GM21367 (cell line): Measurements from ENCODE around the gene CCDC175.

Experiments
- ATAC-seq: cut with Tn5 transposase; IDR thresholded peaks from one replicate; pipeline ENCODE4 v1.9.1; 2021; ENCODE audit not compliant: unreplicated experiment

CCDC175 gene

DNA sequence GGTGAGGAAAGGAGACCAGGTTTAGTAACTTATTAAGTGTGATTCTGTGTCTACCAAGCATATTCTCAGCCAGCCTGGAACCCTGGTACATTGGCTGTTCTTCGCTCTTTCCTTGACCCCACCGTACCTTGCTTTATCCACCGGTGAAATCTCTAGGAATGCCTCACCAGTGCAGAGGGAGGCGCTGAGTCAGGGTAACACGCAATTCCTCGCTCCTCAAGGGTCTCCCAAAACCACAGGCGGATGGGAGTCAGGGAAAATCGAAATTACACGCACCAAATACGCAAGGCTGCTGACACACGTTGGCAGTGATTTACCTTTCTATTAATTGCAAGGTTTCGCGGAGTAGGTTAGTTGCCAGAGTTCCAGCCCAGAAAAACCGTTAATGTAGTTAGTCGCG, 93.2 kb downstream of the CCDC175 start:
- no peak for ATAC-seq

DNA sequence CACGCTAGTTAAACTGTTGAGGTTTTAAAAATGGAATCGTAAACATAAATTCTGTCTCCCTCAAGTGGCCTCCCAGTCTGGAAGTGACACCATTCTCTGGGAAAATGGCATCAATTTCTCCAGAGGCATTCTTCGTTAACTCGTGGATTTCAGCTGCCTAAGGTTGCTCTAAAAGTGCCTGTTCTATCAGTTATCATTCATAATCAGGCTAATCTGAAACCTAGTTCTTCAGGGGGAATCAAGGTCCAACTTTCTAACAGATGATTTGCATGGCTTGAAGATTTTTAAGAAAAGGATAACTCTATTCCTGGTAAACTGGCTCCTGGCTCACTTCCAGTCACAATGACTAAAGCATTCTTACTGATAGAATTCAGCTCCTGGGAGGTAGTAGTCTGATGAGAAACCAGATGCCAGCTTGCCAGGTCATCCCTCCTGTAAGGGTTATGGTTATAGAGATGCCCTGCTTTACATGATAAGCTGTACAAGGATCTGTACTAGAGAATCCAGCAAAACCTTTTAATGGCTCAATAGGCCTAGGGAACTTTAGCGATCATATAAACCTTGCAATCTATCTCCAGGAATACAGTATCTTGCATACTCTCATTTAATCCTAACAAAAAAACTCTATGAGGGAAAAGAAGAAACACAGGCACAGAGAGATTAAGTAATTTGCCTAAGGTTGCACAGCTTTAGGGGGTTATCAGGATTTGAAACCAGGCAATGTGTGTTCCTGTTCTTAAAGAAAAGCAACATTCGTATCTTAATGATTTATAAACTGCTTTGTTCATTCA, 93.9 kb downstream of the CCDC175 start:
- no peak for ATAC-seq

DNA sequence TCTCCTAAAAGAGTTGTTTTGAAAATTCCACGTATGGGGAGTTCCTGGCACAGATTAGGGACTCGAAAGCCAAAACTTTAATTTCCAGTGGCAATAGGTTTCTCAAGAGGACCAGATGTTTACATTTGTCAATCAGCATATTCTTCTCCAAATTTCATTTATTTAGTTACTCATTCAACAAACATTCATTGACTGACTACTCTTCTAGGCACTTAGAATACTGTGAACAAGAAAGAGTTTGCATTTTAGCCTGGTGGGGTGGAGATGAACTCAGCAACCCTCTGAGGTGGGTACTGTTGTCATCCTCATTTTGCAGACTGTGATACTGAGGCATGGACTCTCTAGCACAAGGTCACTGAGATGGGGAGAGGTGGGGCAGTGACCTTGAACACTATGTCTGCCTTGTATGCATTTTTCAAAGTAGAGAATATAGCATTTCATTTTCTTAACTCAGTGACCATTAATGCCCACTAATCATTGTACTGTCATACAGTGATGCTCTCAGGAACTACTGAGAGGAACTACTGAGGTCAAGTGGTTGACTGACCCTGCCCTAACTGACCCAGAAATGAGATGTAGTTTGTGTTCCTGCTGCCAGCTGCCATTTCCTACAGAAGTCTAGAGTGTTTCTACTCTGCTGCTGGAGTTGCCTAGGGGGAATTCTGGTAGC, 94.6 kb downstream of the CCDC175 start:
- no peak for ATAC-seq

DNA sequence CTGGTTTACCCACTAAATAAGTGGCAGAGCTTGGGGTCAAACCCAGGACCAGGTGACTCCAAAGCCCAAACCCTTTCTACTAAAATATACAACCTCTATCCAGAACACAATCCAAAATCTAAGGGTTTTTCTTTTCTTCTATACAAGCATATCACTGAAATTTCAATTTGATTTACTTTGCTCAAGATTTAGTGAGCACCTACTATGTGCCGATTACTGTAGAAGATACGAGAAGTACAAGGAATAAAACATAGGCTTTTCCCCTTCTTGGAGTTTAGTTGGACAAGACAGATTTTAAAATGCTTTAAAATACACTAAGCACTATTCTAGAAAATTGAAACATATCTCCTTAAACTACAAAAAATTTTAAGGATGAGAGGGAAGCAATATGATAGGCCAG, 95.2 kb downstream of the CCDC175 start:
- ATAC-seq: no peak

DNA sequence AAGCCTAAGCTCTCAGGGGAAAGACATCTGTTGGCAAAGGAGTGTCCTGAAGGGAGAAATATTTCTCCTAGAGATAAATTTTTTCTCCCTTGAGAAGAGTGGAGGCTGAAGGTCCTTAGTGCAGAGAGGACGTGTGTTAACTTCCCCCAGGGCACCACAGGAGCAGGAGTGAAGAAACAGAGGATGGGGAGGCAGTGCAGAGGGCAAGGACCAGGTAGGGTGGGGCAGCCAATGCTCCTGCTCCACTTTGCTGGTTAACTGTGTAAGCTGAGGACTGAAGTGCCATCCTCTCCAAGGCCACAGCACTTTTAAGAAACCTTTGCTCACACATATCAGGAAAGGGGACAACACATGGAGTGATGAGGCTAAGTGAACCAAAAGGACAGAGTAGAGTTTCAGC, 96.4 kb downstream of the CCDC175 start:
- no peak for ATAC-seq

DNA sequence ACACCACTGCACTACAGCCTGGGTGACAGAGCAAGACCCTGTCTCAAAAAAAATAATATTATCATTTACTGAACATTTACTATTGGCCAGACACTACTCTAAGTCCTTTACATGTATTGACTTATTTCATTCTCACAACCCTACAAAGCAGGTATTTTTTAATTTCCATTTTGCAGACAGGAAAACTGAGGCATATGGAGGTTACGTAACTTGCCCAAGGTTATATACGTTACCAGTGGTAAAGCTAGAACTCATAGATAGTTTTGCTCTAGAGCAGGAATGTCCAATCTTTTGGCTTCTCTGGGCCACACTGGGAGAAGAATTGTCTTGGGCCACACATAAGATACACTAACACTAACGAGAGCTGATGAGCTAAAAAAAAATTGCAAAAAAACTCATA, 98.1 kb downstream of the CCDC175 start:
- no peak for ATAC-seq

DNA sequence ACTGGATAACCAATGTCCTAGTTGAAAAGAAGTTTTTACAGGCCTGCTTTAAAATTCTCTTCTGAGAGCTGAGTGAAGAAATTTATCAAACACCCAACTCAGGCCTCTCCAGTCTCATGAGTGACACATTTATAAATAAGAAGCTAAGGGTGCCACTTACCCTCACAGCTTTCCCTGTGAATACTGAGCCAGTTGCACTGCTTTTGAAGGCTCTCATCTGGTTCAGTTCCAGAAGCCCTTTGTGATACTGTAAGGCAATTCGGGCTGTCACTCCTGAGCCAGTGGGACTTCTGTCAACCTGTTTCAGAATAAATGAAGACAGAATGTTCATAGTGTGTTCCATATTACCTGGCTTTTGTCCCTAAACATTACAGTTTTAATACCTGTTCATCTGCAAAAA, 100.9 kb downstream of the CCDC175 start:
- ATAC-seq: no peak

DNA sequence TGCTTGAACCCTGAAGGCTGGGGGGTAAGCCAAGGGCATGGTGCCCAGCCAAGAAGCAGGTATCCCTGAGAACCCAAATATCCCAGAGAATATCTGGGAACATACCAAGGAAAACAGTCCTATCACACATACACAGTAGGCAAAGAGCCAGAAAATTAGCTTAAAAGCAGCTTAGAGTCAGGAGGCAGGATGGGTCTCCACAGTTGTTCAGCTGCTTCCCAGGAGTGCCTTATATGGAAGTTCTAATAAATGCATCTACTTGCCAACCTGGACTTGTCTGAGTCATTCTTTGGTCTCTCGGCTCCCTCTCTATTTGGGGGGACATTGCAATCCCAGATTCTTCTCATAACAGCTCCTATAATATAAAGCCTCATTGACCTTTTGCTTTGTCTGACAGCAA, 102.4 kb downstream of the CCDC175 start:
- ATAC-seq: no peak

DNA sequence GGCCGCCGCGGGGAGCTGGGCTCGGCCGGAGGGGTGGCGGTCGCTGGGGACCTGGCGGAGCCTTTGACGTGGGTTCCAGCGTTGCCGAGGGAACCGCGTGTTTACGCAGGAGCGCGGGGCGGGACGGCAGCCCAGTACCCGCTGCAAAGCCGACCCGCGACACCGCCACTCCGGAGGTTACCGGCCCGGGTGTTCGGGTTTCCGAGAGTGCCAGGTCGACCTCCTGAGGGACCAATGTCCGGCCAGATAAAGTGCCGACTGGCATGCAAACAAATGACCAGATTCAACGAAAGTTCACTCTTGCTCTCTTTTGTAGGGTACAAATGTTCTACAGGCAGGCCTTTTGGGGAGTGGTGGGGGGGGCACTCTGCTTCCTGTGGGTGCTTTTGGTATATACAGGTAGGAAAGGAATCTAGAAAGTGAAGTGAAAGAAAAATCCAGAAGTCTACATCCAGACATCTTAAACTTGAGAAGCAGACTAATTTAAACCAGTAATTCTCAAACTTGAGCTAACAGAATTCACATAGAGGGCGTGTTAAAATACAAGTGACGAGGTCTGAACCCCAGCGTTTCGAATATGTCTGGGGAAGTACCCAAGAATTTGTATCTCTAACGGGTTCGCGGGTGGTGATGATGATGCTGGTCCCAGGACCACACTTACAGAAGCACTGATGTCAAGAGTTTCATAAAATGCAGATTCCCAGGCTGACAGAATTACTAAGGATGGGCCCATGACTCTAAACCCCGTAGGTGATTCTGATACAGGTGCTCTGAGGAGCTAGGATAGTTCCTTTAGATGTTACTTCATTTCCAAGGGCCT, 111.1 kb downstream of the CCDC175 start, which contains the start of gene GPR135:
Gene GPR135 (minus strand): TSS at position 65 of the 820 bp plus-strand sequence. CDS start 154 bp downstream, outside the sequence.
- ATAC-seq: peak; percentile 24

DNA sequence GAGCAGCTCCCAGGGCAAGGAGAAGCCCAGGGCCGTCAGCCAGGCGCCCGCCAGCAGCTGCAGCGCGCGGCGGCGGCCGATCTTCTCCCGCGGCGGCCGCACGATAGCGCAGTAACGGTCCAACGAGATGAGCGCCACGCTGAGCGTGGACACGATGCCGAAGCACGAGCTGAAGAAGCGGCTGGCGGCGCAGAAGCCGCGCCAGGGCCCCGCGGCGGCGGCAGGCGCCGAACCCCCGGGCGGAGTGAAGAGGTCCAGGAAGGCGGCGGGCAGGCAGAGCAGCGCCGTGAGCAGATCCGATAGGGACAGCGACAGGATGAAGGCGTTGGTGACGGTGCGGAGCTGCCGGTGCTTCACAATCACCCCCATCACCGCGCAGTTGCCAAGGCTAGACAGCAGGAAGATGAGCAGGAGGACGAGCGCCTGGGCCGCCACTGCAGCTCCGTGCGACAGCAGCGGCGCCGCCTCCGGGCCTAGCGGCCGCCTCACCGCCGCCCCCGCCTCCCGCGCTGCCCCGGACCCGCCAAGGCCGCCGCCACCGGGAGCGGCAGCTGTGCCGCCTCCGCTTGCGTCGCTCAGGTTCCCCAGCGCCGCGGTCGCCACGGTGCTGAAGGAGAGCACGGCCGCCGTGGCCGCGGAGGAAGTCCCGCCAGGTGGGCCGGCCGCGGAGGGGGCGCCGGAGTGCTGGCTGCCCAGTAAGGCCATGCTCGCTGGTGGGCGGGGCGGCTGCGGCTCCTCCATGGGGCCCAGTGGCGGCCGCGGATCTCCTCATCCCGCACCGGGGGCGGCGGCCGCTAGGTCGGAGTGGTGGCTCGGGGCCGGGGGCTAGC, 111.9 kb downstream of the CCDC175 start:
- peak; percentile 70 for ATAC-seq

DNA sequence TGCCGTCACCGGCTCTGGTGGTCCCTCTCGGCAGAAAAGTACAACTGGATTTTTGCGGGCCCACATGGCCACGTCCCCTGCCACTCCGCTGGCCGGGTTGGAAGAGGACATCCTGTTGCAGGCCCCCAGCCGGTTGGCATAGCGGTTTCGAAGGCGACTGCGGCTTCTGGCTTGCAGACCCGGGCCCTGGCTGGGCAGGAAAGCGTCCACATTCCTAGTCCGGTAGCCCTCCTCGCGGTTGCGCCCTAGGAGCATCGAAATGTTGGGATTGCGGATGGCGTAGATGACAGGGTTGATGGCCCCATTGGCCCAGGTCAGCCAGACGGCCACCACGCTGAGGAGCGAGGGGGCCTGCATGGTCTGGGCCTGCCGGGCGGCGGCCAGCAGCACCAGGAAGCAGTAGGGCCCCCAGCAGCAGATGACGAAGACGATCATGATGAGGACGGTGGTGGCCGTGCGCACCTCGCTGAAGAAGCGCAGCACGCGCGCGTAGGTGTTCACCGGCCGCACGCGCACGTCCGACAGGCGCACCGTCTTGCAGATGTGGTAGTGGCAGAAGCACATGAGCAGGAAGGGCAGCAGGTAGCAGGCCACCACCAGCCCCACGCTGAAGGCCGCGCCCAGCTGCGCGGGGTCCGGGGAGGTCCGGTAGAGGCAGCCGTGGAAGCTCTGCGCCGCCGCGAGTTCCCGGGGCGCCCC, 112.7 kb downstream of the CCDC175 start:
- no peak for ATAC-seq

DNA sequence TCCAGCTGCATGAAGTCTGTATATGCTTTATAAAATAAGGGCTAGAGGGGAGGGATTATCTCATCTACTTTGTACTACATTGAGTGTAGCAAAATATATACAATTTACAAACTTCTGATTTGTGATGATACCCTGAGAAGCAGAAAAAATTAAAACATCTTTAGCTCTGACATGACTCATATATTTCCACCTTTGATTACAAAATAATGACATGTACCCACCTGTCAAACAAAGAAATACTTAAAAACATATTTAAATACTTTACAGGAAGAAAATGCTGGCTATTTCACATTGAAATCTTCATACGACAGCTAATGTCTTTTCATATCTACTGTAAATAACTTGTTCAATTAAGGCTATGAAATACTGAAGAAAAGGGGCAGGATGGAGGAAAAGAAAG, 114.7 kb downstream of the CCDC175 start:
- no peak for ATAC-seq

DNA sequence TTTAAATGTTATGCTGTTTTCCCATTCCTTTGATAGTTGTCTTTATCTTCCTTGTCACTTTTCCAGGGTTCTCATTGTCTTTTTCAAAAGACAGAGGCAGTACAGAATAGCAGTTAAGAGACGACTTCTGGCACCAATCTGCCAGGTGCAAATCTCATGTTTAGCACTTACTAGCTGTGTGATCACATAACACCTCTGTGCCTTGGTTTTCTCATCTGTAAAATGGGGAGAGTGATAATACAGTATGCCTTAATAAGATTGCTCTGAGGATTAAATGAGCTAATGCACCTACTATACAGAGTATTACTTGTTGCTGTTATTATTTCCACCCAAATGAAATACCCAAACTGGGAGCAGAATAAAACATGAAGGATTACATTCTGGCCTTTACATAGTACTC, 116.2 kb downstream of the CCDC175 start:
- ATAC-seq: no peak

DNA sequence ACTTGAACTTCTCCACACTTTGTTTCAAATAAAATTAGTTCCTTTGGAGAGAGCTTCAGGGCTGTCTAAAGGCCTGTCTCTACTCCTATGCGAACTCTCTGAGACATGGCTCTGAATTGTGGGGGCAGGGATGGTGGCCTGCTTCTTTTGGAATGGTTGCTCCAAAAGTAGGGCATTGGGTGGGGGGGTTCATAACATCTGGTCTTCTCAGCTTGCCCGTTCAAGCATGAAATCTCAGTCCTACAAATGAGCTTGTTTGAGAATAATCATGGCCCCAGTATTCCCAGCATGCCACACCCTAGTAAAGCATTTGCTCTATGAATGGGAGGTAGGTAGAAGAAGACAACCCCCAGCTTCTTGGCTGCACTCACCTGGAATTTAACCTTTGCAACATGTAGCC, 118.1 kb downstream of the CCDC175 start:
- ATAC-seq: no peak

DNA sequence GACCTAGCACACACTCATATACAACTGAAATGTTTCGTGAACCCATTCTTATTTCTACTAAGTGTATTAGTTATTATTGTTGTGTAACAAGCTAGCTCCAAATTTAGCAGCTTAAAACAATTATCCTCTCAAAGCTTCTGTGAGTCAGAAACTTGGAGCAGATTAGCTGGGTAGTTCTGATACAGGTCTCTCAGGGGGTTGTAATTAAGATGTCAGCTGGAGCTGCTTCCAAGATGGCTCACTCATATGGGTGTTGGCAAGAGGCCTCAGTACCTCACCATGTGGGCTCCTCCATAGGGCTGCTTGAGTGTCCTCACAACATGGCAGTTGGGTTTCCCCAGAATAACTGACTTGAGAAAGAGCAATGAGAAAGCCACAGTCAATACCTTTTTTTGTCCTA, 121.2 kb downstream of the CCDC175 start:
- ATAC-seq: no peak
